H54 (cell line): Measurements from ENCODE around the gene PLXND1.
"Not testable (repeated sequence)": the region's sequence is repeated elsewhere in the genome, so short reads cannot be mapped to it uniquely, and the experiment has no call there.

Experiments
- DNase-seq: peaks from one replicate; pipeline ENCODE4 v3.0.0; 2011; ENCODE audit warnings: low spot score, mixed read lengths; ENCODE audit not compliant: insufficient read length
- FAIRE-seq: peaks from 3 replicates; lab custom pipeline; 2011; peaks lifted over from hg19 to GRCh38; lab: Jason Lieb, UNC
- POLR2A ChIP-seq: IDR thresholded peaks from 2 replicates; pipeline ENCODE4 v1.6.1; 2011; ENCODE audit warnings: low read depth, mild to moderate bottlenecking, low read length

Gene PLXND1

GRCh38 chr3:129606636-129607390 is at the start of gene PLXND1:
PLXND1 (minus strand) TSS chr3:129606676; CDS start chr3:129606639, 37 bp downstream.
- DNase-seq (peak; percentile 87), FAIRE-seq (no peak)
- TF ChIP-seq POLR2A = peak; percentile 63

- FAIRE-seq = no peak
These were observed 48.8 kb upstream of the PLXND1 start for GRCh38 chr3:129655291-129655700.

GRCh38 chr3:129654131-129654530 is 47.7 kb upstream of the PLXND1 start:
- DNase-seq = no peak
- no peak for FAIRE-seq
- TF ChIP-seq POLR2A = no peak

More at GRCh38 chr3:129655291-129655700, 48.8 kb upstream of the PLXND1 start:
- no peak for TF ChIP-seq POLR2A
- no peak for DNase-seq

- FAIRE-seq = no peak
These were observed 46.5 kb upstream of the PLXND1 start for GRCh38 chr3:129653019-129653418.

DNA sequence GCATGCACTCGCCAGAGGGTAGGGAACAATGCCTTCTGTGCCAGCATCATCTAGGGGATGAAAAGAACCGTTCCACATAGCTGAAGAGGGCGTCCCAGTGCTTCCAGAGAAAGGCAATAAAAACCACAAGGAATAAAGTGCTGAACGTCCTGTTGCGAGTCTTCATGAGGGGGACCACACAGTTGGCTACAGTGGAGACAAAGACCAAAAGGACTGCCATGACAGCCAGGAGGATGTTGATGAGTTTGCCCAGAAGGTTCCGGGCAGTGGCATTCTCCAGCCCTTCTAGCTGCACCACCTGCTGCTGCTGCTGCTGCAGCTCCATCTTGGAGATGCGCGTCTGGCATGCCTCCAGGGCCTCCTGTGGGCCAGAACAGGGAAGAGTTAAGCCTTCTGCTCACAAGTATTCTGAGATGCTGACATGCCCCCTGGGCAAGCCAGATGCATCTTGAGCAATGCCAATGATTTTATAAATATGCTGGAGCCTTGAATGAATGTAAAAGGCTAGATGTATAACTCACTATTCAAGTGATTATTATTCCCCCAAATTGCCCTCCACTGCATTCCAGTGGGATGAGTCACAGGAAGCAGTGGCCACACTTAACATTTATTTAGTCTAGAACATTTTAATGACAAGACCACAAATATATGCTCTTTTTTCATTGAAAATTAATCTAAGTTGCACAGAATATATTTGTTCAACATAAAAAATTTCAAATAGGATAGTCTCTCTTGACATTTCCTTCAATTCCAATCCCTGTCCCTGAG is 45.1 kb upstream of the PLXND1 start:
- TF ChIP-seq POLR2A = 0 out of 2 replicates have a peak, but pooled peaks have one; percentile 18
- FAIRE-seq (peak; percentile 85), DNase-seq (peak; percentile 62)

More at GRCh38 chr3:129653019-129653418, 46.5 kb upstream of the PLXND1 start:
- TF ChIP-seq POLR2A = no peak
- no peak for DNase-seq

- no peak for TF ChIP-seq POLR2A
- FAIRE-seq (peak; percentile 6), DNase-seq (no peak)
These were observed 43.9 kb upstream of the PLXND1 start for GRCh38 chr3:129650256-129650872.

GRCh38 chr3:129648391-129648790 is 41.9 kb upstream of the PLXND1 start:
- FAIRE-seq = no peak
- no peak for TF ChIP-seq POLR2A
- no peak for DNase-seq

DNA sequence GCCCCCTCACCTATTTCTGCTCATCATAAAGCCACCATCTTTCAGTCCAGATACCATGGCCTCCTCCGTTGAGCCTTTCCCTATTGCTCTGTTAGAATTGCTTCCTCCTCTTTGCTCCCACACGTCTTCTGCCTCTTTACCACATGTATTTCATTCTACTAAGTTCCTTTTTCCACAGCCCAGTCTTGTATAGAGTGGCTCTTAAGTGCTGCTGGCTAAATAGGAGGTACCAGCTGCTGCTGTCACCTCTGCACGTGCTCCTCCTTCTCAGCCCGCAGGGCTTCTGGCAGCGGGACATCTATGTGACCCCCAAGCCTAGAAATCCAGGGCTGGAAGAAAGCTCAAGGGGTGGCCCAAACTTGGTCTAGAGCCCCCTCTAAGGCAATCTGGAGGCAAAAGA is 38.8 kb upstream of the PLXND1 start:
- DNase-seq (no peak), FAIRE-seq (no peak)
- no peak for TF ChIP-seq POLR2A

DNA sequence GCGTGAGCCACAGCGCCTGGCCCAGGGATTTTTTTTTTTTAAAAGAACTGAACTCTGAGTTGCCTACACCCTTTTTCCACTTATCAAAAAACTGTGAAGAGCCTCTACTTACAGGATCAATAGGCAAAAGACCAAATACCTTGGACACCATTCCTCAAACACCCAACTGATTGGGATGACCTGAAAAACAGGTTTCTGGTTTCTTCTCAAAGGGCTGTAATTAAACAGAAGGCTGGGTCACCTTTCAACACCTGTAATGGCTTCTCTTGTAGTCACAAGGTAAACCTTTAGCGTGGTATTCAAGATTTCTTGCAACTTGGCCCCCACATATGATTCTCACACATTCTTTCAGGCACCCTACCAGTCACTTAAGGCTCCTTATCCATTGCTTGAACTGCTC is 38.4 kb upstream of the PLXND1 start:
- no peak for FAIRE-seq

DNA sequence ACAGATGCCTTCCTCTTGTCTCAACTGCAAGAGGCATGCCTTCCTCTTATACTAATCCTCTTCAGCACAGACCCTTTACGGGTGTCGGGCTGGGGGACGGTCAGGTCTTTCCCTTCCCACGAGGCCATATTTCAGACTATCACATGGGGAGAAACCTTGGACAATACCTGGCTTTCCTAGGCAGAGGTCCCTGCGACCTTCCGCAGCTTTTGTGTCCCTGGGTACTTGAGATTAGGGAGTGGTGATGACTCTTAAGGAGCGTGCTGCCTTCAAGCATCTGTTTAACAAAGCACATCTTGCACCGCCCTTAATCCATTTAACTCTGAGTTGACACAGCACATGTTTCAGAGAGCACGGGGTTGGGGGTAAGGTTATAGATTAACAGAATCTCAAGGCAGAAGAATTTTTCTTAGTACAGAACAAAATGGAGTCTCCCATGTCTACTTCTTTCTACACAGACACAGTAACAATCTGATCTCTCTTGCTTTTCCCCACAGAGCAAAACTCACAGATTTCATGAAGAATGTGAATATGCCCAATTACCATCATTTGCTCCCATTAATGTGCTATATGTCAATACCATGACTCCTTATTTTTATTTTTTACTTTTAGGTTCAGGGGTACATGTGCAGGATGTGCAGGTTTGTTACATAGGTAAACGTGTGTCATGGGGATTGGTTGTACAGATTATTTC is 35.2 kb upstream of the PLXND1 start:
- DNase-seq, FAIRE-seq: not testable (repeated sequence)

More for the DNA sequence above, 38.4 kb upstream of the PLXND1 start:
- no peak for TF ChIP-seq POLR2A
- DNase-seq = no peak

DNA sequence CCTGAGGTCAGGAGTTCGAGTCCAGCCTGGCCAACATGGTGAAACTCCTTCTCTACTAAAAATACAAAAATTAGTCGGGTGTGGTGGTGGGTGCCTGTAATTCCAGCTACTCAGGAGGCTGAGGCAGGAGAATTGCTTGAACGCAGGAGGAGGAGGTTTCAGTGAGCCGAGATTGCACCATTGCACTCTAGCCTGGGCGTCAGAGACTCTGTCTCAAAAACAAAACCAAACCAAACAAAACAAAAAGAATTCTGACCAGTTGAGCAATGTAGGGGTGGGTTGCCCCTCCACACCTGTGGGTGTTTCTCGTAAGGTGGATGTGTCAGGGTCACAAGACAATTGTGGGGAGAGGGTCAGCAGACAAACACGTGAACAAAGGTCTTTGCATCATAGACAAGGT is 34.5 kb upstream of the PLXND1 start:
- not testable (repeated sequence) for DNase-seq, FAIRE-seq

DNA sequence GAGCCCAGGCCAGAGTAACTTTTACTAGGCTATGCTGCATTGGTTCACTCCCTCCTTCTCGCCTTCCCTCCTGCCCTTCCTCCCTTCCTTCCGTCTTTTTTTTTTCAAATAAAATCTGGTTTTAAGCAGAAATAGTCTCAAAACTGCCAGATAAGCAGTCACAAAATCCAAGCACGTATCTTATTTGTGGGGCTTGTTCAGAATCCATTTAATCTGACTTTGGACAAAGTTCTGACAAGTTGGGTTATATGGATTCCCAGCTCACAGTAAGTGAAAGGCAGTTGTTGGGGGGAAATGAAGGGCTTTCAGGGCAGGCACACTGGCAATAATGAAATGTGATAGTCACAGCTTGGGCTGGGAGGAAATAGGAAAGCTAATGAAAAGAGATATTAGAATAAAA is 32.0 kb upstream of the PLXND1 start:
- no peak for DNase-seq
- no peak for TF ChIP-seq POLR2A
- FAIRE-seq = no peak

DNA sequence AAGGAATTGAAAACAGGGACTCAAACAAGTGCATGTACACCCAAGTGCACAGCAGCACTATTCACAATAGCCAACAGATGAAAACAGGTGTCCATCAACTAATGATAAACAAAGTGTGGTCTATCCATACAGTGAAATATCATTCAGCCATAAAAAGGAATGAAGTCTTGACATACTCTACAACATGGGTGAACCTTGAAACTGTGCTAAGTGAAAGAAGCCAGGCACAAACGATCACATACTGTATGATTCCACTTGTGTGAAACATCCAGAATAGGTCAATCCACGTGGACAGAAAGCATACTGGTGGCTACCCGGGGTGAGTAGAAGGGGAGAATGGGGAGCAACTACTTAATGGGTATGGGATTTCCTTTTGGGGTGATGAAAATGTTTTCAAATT is 29.6 kb upstream of the PLXND1 start:
- no peak for TF ChIP-seq POLR2A
- FAIRE-seq = no peak
- no peak for DNase-seq
